Medulla oblongata (tissue), 1 donor: Measurements from ENCODE around the gene DYNC1H1.
A peak's percentile ranks its signal among the peaks of the same experiment; 100 is the strongest.

Experiments
- DNase-seq: peaks from one replicate; pipeline ENCODE4 v3.0.0-alpha.2; 2015; ENCODE audit errors: extremely low spot score

The DYNC1H1 gene

DNA sequence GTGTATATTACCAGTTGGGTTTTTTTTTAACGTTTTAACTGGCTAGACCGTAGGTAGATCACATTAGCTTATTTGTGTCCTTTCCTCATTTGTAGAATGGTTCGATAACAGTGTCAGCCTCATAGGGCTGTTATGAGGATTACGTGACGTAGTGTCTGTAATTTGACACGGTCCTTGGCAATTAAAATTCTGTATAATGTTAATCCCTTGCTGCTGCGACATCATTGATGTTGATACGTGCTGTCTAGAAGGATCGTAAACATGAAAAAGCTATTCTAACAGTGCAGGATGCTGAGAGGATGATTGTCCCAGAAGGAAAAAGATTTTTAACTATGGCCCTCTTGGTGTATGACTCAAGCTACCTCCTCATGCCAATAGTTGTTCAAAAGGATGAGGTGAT, 71.5 kb downstream of the DYNC1H1 start:
- no peak for DNase-seq

DNA sequence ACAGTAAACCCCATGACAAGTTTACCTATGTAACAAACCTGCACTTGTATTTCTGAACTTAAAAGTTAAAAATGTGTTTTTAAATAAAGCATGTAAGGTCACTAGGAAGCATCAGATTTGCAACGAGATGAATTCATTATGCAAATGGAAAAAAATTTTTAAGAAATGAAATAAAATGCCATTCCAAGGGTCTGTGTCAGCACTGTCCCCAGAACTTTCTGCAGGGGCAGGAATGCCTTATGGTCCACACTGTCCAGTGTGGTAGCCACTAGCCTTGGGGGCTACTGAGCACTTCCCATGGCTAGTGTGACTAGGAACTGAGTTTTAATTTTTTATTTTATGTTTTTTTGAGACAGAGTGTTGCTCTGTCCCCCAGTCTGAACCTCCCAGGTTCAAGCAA, 73.3 kb downstream of the DYNC1H1 start:
- DNase-seq = no peak

DNA sequence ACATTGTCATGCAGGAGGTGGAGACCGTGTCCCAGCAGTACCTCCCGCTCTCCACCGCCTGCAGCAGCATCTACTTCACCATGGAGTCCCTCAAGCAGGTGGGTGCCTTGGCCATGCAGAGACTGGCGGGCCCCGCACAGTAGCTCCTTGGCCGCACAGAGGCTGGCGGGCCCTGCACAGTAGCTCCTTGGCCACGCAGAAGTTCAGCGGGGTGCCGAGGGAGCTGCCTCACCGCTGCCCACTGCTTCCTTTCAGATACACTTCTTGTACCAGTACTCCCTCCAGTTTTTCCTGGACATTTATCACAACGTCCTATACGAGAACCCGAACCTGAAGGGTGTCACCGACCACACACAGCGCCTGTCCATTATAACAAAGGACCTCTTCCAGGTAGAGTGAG, 74.8 kb downstream of the DYNC1H1 start:
- no peak for DNase-seq

DNA sequence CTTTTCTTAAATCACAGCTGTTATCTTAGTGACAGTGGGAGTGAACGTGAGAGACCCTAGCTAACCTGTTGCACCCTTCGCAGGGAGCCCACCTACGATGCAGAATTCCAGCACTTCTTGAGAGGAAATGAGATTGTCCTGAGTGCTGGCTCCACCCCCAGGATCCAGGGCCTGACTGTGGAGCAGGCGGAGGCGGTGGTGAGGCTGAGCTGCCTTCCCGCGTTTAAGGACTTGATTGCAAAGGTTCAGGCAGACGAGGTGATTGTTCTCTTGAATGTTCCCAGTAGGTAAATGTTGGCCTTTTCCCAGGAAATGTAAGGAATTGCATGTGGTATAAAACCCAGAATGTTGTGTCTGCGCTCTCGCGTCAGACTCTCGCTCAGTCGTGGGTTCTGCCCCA, 75.8 kb downstream of the DYNC1H1 start:
- DNase-seq = no peak

DNA sequence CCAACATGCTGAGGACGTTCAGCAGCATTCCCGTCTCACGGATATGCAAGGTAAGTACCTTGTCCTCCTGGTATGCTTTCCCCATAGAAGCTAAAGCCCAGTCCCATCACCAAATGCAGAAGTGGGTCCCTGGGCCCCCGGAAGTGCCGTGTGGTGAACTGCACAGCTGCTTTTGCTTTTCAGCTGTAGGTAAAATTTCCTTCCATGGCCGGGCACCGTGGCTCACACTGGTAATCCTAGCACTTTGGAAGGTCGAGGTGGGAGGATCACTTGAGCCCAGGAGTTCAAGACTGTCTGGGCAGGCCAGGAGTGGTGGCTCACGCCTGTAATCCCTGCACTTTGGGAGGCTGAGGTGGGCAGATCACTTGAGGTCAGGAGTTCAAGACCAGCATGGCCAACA, 78.3 kb downstream of the DYNC1H1 start:
- DNase-seq = no peak

DNA sequence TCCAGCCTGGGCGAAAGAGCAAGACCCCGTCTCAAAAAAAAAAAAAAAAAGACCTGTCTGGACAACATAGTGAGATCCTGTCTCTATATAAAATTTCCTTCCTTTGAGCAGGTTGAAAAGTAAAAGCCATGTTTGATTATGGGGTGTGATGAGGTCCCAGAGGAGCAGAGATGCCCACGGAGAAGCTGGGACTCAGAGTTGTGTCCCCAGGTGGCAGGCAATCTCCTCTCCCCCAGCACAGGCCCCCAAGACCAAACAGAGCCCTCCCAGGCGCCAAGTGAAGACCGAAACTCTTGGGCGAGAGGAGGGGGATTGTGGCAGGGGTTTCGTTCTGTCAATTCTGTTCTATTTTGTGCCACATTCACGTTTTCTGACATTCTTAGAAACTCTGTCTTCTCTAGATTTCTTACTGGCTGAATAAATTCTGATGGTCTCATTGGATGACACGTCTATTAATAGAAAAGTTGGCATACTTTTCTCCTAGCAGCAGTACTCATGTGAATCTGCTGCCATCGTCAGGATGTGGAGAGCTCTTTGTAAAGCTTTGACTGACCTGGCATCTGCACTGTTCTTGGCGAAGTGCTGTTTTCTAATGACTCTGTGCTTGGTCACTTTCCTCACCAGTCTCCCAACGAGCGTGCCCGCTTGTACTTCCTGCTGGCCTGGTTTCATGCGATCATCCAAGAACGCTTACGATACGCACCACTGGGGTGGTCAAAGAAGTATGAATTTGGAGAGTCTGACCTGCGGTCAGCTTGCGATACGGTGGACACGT, 79.1 kb downstream of the DYNC1H1 start:
- peak; percentile 75 for DNase-seq

DNA sequence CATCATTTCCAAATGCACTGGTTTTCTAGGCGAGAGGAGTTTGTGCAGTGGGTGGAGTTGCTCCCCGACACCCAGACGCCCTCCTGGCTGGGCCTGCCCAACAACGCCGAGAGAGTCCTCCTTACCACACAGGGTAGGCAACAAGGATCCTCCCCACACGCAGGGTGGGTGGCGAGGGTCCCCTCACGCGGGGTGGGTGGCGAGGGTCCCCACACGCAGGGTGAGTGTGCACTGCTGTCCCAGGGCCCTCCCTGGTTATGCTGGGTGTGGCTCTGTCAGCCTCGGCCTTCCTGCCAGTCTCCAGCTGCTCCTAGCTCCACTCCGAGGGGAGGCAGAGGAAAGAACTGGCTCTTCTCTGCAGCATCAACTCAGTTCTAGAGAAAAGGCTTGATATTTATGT, 80.2 kb downstream of the DYNC1H1 start:
- DNase-seq = no peak

DNA sequence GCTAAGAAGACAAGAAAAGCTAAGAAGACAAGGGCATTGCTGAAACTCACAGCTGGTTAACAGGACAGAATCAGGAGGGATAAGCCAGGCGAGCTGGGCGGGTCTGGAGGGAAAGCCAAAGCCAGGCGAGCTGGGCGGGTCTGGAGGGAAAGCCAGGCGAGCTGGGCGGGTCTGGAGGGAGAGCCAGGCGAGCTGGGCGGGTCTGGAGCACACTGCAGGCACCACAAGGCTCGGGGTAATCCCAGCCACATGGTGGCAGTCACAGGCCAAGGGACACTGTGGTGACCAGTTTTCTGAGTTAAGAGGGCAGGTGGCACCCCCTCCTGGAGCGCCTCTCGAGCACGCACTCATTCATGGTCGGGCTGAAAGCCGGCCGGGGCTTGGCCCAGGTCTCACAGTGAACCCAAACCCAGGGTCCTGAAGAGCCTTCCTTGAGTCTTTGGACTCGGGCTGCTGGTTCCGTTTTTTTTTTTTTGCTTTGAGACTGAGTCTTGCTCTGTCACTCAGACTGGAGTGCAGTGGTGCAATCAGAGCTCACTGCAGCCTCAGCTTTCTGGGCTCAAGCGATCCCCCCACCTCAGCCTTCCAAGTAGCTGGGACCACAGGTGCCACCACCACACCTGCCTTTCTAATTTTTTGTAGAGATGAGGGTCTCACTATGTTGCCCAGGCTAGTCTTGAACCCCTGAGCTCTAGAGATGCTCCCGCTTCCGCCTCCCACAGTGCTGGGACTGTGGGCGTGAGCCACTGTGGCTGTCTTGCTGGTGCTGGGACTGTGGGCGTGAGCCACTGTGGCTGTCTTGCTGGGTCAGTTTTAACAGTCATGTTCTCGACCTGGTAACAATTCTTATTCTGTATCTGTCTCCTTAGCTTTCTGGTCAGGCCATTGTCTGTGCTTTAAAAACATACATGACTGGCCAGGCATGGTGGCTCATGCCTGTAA, 82.2 kb downstream of the DYNC1H1 start:
- DNase-seq = peak; percentile 77

DNA sequence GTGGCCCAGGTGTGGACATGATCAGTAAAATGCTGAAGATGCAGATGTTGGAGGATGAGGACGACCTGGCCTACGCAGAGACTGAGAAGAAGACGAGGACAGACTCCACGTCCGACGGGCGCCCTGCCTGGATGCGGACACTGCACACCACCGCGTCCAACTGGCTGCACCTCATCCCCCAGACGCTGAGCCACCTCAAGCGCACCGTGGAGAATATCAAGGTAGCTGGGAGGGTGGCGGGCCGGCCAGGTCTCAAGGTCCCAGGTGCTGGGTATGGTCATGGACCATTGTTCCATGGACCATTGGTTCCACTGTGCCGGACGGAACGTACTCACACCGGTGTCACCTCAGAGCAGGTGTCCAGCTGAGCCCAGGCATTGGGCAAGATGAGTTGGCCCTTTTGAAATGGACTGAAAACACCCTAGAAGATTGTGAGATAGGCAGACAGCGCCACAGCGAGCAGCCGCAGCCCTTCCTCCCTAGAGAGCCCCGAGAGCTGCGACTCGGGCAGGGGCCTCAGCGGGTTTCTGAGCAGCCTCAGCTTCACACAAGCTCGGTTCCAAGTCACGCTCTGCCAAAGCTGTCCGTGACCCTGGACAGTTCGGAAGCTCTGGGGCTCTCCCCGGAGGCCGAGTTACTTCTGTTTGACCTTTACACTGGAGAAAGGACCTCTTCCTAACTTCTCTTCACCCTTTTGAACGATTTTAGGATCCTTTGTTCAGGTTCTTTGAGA, 83.6 kb downstream of the DYNC1H1 start:
- no peak for DNase-seq

DNA sequence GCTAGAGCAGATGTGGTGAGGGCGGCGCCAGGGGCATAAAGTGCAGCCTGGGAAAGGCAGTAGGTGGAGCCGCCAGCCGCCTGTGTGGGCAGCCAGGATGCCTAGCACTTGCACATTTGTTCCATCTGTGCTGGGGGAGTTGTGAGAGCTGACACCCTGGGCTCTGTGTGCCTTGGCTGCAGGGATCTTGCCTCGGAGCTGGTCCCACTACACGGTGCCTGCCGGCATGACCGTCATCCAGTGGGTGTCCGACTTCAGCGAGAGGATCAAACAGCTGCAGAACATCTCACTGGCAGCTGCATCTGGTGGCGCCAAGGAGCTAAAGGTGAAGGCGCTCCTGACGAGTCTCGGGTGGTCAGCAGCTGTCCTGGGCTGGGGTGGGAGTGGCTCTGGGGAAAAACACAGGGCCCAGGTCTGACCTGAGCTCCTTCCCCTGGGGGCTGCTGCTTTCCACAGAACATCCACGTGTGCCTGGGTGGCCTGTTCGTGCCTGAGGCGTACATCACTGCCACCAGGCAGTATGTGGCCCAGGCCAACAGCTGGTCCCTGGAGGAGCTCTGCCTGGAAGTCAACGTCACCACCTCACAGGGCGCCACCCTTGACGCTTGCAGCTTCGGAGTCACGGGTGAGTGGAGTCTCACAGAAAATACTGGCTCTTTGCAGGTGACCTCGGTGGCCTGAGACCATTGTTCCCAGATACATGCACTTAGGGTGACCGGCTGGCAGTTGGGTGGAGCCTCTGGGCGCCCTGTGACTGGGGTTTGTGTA, 85.1 kb downstream of the DYNC1H1 start:
- no peak for DNase-seq

DNA sequence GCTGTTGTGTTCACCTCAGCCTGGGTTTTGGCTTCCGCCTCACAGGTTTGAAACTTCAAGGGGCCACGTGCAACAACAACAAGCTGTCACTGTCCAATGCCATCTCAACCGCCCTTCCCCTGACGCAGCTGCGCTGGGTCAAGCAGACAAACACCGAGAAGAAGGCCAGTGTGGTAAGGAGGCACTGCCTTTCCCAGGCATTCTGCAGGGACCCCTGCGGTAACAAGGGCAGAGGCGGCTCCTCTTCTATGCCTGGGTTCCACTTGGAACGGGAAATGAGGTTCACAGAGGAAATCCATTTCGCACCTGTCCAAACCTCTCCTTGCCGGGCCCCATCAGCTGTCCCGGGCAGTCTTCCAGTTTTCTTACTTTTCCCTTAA, 85.6 kb downstream of the DYNC1H1 start:
- no peak for DNase-seq

DNA sequence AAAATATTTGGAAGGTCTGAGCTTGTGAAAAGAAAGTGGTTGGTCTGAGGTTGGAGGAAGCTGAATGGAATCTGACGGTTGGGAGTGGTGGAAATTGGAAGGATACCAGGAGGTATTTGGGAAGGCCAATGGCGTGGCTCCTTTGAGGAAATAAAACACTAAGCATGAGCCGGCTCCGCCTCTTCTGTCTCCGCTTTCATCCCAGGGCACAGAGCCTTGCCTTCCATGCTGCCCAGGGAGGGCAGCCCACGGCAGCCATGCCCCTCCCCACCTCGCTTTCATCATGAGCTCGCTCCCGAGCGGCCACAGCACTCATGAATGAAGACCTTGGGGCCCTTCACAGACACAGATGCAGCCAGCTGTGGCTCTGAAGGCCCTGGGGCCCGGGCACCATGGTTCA, 86.3 kb downstream of the DYNC1H1 start:
- no peak for DNase-seq

DNA sequence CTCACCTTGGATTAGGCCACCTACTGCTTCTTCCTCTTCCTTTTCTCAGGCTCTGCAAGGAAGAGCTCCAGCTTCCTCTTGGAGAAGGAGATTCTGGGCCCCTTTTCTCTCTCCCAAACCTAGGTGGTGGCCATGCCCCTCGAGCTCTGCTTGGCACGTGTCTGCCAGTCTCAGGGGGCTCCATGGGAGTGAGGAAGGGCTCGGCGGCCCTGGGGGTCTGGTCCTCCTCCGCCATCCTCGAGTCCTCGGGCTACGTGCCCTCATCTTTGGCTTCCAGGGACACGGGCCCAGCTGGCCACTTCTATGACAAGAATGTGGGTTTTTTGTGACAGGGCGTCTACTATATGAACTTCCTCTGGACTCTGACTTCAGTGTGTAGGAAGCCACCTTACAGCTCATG, 88.1 kb downstream of the DYNC1H1 start:
- DNase-seq = no peak

DNA sequence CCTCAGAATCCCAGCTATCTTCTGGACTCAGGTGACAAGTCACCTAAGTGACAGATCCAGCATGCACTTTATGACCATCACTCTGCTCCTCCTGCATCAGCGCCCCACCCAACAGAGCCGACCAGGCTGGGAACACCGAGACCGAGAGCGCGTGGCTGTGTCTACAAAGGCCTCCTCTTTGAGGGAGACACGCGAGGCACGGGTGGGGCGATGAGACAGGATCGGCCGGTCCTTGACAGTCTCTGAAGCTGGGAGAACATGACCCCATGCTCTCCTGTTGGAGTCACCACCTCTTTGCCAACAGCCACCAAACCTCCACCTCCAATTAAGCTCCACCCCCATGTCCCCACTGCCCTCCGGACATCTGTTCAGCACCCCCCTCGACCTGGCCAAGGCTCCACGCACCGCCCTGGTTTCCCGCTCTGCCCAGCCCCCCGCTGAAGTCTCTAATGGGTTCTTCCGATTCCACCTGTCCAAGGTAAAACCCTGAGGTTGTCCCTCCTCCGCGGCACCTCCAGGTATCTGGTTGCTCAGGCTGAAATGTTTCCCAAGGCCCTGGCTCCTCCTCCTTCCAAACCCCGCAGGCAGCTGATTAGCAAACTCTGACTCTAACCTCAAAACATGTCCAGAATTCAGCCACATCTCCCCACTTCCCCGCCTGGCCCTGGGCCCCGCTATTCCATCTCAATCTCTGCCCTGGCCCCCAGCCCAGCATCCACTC, 91.0 kb downstream of the DYNC1H1 start:
- no peak for DNase-seq

DNA sequence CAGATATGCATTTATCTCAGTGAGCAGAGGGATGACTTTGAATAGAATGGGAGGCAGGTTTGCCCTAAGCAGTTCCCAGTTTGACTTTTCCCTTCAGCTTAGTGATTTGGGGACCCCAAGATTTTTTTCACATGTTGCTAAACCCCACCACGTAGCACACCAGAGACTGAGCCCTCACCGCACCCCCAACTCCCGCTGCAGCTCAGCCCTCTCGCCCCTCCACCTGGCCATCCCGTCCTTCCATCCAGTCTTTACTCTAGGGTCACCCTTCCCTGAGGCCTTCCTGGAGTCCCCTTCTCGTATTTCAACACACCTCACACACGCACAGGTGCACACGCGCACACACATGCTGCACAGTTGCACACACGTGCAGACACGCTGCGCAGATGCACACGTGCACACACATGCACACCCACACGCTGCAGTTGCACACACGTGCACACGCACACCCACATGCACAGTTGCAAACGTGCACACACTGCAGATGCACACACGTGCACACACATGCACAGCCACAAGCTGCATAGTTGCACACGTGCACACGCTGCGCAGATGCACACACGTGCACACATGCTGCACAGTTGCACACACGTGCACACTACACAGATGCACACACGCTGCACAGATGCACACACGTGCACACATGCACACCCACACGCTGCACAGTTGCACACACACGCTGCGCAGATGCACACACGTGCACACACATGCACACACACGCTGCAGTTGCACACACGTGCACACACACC, 92.5 kb downstream of the DYNC1H1 start:
- DNase-seq = no peak

DNA sequence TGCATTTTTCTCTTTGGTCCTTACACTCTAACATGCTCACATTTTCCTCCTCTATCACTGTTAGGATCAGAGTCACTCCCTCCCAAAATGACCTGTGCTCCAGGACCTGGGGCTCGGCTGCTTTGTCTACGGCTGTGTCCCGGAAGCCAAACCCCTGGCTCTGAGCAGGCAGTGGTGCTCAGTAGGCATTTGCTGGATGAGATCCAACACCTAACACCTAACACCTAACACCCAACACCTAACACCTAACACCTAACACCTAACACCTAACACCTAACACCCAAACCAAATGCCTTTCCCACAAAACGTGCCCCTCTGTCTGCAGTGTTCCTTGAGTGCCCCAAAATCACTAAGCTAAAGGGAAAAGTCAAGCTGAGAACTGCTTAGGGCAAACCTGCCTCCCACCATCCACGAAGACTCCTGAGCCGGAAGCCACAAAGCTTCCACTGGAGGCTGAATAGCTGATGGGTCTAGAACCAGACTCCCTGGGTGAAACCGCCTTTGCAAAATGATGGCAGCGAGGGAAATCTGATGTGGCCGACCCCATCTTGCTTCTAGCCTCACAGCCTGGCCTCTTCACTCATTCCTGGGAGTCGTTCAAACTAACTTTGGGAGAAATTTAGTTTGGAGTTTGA, 93.2 kb downstream of the DYNC1H1 start:
- no peak for DNase-seq

DNA sequence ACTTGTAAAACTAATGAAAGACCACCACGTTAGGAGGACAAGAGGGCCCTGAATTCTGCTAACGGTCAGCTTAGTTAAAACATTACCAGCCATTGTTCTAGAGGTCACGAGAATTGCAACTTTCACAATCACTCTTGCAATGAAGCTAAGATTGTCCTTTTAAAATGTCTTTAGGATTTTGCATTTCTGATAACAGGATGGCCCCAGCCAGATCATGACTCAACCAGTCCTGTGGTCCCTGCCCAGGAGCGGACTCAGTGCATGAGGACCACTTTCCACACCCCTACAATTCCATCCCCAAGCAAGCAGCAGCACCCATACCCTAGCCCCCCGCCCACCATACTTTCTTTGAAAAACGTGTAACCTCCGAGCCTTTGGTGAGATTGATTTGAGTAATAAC, 93.8 kb downstream of the DYNC1H1 start:
- no peak for DNase-seq

DNA sequence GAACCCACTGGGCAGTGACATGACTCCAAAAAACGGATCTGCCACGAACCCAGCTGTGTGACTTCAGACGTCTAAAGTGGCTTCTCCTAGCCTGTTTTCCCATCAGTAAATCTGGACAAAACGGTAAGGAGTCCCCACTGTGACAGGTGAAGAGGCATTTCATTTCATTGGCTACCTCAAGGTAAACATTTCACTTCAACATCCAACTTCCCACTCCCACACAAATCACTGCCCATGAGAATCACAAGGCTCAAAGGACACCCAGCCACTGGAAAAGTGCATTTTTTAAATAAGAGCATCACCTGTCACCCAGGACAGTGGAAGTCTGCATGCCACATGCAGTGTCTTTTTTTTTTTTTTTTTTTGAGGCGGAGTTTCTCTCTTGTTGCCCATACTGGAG, 94.6 kb downstream of the DYNC1H1 start:
- no peak for DNase-seq

DNA sequence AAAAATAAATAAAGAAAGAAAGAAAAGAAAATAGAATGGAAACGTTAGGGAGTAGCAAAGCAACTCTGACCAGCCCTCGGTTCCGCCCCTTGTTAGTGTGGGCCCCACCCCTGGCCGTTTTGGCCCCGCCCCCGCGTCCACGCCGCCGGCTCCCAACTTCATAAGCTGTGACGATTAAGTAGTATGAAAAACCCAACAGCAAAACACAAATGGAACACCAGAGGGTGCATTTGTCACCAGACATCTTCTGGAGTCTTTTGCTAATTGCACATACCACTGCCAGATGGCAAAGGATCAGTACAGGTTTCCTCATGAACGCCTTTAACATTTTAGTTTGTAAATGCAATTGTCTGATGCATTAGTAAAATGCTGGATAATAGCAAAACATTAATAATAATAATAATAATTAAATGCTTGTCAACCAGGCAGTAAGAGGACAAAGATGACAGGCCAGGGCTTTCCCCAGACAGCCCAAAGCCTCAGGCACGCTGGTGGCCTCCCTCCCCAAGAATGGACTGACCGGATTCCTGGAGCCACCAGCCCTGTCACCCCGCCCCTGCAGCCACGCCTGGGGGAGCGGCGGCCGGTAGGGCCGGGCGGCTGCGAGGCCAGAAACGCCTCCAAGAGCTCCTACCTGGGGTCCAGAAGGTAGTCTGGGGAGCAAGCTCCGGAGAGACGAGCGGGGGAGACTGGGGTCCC, 98.9 kb downstream of the DYNC1H1 start:
- peak; percentile 70 for DNase-seq
